GM20000 (cell line): ENCODE measurements around the gene CCDC27.

ENCODE experiments used
- DNase-seq: peaks from one replicate; pipeline ENCODE4 v3.0.0; 2012; ENCODE audit warnings: low spot score
- TF ChIP-seq, protein P1 (sequence below): IDR thresholded peaks from 2 replicates; pipeline ENCODE4 v1.5.1; 2012; ENCODE audit warnings: mild to moderate bottlenecking, control low read depth; ENCODE audit errors: extremely low read depth, missing control alignments

CCDC27 gene

DNA sequence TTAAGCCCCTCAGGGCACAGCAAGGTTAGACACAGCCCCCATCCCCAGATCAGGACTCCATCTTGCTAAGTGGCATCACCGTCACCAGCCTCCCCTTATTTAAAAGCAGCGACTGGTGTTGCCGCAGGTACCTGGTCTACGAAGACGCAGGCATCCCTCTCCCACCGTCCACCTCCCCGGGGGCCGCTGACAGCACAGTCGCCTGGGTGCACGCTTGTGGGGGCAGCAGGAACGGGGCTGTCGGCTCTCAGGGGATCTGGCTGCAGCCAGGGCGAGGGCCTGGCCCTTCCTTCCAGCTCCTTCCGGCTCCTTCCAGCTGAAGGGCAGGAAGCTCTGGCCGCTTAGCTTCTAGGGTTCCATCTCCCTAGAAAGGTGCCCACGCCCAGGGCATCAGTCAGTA is 17.6 kb upstream of the CCDC27 start:
- TF ChIP-seq, protein P1, sequence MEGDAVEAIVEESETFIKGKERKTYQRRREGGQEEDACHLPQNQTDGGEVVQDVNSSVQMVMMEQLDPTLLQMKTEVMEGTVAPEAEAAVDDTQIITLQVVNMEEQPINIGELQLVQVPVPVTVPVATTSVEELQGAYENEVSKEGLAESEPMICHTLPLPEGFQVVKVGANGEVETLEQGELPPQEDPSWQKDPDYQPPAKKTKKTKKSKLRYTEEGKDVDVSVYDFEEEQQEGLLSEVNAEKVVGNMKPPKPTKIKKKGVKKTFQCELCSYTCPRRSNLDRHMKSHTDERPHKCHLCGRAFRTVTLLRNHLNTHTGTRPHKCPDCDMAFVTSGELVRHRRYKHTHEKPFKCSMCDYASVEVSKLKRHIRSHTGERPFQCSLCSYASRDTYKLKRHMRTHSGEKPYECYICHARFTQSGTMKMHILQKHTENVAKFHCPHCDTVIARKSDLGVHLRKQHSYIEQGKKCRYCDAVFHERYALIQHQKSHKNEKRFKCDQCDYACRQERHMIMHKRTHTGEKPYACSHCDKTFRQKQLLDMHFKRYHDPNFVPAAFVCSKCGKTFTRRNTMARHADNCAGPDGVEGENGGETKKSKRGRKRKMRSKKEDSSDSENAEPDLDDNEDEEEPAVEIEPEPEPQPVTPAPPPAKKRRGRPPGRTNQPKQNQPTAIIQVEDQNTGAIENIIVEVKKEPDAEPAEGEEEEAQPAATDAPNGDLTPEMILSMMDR, result no peak

DNA sequence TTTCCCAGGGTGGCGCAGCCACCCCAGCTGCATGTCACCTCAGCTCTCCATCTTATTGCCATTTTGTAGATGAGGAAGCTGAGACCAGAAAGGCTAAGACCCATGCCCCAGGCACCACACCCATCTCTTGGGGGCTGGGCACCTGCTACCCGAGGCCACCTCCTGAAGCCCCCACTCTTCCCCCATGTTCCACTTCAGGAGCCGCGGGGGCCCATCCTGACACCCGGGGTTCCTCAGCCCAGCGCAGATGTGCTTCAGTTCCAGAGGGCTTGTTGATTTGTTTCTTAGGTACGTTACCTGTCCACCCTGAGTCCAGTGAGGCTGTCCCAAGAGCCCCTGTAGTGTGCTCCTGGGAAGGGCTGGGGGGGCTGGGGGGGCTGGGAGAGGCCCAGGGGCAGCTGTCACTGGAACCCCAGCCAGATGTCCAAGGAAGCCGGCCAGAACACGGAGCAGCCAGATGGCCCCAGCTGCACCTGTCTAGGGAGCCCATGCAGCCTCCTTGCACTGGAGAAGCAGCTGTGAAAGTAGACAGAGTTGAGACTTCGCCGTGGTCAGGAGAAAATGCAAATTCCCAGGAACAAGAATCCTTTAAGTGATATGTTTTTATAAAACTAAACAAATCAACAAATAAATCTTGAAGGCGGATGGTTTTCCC is 17.1 kb upstream of the CCDC27 start:
- DNase-seq, result no peak
- TF ChIP-seq, protein P1, result no peak

More for the DNA sequence above, 17.6 kb upstream of the CCDC27 start:
- no peak for DNase-seq

DNA sequence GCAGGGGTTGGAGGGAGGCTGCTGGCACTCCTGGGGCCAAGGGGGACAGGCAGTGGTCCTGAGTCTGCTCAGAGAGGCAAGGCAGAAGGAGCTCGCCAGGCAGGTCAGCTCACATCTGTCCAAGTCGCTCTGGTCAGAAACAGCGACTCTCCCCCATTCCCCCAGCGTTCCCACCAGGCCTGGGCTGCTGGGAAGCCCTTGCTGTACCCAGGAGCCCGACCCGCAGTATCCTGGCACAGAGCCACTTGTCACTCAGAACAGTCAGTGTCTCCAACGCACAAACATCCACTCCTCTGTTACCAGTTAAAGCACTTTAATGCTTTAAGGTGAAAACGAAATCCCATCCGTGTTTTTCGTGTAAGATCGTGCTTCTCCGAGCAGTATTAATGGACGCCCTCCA is 16.6 kb upstream of the CCDC27 start:
- no peak for DNase-seq
- TF ChIP-seq, protein P1, result no peak

DNA sequence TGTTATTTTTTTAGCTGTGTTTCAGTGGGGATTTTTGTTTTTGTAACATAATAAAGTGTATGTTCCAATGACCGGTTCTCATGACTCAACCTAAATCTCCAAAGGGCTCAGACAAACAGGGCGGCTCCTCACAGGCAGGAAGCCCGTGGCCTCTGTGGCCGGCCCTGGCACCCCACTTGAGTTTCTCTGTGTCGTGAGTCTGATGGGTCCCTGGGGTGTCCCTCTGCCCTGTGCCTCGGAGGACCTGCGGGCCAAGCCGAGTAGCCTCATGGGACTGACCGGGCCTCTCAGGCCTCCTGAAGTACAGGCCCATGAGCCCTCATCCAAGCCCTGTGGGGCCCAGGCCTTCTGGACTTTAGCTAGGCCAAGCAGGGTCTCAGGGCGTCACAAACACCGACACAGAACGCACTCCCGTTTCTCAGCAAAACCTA is 16.1 kb upstream of the CCDC27 start:
- TF ChIP-seq, protein P1, result no peak
- DNase-seq, result no peak

DNA sequence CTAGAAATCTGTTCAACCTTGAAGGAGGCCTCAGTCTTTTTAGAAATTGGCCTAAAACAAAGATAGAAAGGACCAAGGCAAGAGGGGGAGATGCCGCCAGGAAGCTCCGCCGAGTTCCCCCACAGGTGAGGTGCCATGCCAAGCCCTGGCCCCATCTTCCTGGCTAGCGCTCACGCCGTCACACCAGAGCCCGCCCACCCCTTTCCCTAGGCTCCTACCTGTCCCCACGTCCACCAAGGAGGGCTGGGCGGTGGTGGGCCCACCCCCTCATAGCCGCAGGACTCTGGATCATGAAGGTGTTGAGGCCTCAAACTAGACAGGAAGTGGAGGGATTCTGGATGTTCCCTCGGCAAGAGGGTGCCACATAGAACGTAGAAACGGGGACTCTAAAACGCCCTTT is 15.5 kb upstream of the CCDC27 start:
- TF ChIP-seq, protein P1, result no peak

DNA sequence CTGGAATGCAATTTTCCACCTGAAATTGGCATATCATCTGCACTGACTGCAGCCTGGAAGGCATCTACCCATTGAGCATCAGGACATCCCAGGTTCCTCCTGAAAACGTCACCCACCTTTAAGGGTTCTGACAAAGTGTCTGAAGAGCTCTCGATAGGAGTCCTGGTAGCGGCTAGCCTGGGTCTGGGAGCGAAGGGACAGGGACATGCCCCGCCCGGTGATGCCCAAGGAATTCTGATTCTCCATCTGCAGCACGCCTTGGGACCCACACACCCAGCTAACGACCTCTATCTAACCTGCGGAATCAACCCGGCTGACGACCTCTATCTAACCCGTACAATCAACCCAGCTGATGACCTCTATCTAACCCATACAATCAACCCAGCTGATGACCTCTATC is 13.3 kb upstream of the CCDC27 start:
- TF ChIP-seq, protein P1, result no peak
- DNase-seq, result no peak

More for the DNA sequence above, 15.5 kb upstream of the CCDC27 start:
- DNase-seq, result no peak

DNA sequence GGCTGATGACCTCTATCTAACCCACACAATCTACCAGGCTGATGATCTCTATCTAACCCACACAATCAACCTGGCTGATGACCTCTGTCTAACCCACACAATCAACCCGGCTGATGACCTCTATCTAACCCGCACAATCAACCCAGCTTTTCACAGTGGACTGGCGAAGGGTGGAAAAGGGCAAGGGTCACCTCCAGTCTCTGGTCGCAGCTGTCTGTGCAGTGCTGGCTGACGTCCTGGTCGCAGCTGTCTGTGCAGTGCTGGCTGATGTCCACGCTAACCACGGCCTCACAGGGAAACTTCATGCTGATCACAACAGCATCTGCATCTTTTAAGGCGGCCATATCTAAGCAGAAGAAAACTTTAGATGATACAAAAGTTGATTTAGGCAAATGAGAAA is 12.2 kb upstream of the CCDC27 start:
- TF ChIP-seq, protein P1, result no peak
- DNase-seq, result no peak
